Stimulated activated CD4-positive, alpha-beta T cell treated with anti-CD3 and anti-CD28 coated beads, TNF-alpha, amount 100 ng/mL, for 1 hour (primary cell): Measurements from ENCODE around the gene KSR2.
"Not testable (repeated sequence)": the region's sequence is repeated elsewhere in the genome, so short reads cannot be mapped to it uniquely, and the experiment has no call there.

ENCODE experiments used
- DNase-seq, 3 donors: peaks; one replicate each; pipeline ENCODE4 v3.0.0-alpha.2; 2020; ENCODE audit warnings: low read depth in 3 of 3, low spot score in 1 of 3

Gene KSR2

DNA sequence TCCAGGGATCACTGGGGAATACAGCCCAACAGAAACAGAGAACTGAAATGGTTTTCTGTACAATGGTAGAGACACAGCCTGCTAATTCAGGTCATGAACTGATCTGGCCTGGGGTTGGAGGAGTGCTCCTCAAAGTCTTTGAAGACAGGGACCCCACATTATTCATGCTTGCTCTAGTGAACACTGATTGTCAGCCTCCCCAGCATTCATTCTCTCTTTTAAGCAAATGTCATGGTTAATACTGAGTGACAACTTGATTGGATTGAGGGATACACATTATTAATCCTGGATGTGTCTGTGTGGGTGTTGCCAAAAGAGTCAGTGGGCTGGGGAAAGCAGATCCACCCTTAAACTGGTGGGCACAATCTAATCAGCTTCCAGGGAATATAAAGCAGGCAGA is 319.0 kb downstream of the KSR2 start:
- DNase-seq: no peak

DNA sequence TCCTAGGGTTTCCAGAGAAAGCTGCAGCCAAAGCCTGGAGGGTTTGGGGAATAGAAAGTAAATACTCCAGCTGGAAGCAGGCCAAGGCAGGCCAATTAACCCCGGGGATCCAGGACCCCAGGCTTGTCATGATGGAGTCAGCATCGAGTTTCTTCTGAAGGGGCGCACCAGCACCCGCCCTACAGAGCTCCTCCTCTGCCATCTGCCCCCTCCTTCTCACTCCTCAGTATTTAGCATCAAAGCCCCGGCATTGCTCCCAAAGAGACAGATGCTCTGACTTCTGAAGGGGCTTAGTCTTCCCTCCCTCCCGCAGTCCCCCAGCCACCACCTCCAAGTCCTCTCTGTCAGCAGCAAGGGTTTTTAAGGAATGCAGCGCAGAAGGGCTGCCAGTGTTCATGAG is 322.3 kb downstream of the KSR2 start:
- DNase-seq: no peak

DNA sequence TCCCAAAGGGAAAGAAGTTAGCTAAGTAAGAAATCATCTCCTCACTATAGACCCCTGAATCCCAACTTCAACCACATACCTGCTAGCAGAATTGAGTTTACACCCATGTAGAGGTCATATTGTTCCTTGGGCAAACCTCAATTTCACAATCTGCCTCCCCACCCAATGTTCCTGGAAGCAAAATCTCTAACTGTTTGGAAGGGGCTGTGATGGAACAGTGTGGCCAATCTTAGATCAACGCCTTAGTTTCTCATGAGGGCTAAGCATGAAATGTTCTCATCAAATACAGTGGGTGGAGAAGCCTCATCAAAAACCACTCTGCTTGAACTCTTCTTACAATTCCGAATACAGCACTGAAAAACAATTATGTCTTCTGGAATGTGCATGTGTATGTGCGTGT is 323.3 kb downstream of the KSR2 start:
- DNase-seq: no peak

DNA sequence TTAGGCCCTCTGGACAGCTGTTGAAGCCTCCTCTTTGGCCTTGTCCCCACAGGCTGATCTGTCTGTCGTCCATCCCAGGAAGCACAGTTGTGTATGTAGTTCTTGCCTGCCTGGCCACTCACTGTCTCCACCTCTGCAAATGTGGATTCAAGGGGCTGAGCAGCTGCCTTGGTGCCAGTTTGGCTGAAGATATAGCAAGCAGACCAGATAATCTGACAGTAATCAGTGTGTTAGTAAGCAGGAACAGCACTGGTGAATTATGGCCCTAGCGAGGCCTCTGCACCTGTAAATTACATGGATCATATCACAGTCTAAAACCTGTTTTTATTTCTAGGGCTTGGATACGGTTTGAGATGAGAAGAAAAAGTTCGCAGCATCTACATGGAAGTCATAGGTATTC is 324.8 kb downstream of the KSR2 start:
- no peak for DNase-seq

DNA sequence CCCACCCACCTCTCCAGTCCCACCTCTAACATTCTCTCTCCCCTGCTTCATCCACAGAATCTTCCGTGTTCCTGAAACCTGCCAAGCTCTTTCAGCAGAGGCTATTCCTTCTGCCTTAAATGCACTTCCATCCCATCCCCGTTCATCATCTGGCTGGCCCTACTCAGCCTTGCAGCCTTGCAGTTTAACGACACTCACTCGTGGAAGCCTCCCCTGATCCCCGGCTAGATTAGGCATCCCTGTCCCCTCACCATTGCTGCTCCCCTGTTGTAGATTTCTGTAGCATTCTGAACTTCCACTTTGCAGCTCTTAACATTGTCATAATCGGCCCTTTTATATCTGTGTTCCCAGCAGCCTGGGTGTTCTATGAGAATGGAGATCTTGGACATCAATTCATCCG is 326.9 kb downstream of the KSR2 start:
- DNase-seq: no peak

DNA sequence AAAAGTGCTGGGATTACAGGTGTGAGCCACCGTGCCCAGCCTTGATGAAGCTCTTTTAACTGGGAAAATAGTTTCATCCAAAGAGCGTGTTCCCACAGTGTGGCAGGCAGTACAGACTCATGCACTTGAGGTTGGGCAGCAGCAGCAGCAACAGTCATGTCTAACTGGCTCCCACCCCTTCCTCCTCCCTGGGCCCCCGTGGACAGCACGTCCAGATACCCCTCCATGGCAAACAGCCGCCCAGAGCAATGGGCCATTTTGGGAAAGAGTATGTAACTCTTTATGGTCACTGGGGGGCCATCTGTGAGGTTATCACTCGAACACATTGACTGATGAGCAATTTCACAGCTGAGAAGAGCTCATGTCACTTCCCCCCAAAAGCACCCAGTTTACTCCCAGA is 328.3 kb downstream of the KSR2 start:
- no peak for DNase-seq

DNA sequence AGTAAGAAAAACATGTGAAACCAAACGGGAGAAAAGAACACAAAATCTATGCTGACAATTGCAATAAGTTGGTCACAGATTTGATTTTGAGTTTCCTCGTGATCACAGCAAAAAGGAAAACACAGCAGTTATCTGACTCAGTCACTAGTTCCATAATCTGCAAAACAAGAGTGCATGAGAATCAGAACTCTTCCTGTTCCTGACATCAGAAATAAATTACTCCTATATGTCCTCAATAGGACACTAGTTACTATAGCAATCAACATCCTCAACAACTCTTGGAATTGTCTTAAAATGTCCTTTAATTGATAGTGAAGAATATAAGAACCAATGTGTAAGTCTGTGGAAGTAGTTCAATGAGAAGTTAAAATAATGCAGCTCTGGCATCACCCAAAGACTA is 339.3 kb downstream of the KSR2 start:
- DNase-seq: no peak

DNA sequence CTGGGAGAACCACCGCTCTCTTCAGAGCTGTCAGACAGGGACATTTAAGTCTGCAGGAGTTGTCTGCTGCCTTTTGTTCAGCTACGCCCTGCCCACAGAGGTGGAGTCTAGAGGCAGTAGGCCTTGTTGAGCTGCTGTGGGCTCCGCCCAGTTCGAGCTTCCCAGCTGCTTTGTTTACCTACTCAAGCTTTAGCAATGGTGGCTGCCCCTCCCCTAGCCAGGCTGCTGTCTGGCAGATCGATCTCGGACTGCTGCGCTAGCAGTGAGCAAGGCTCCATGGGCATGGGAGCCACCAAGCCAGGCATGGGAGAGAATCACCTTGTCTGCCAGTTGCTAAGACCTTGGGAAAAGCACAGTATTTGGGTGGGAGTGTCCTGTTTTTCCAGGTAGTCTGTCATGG is 340.1 kb downstream of the KSR2 start:
- DNase-seq: not testable (repeated sequence)

DNA sequence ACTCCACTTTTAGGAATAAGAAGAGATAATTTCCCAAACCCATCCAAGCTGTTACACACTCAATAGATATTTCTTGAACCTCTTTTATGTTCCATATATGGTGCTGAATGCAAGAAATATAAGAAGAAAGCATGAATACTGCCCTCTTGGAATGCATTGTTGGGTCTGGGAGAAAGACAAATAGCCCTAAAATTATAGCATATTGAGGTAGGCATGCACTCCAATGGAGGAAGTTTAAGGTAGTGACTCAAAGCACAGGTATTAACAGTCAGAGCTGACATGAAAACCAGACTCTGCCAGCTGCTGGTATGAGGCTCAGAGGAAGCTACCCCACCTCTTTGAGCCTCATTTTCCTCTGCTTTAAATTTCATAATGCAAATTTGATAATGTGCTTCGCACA is 346.0 kb downstream of the KSR2 start:
- DNase-seq: no peak

DNA sequence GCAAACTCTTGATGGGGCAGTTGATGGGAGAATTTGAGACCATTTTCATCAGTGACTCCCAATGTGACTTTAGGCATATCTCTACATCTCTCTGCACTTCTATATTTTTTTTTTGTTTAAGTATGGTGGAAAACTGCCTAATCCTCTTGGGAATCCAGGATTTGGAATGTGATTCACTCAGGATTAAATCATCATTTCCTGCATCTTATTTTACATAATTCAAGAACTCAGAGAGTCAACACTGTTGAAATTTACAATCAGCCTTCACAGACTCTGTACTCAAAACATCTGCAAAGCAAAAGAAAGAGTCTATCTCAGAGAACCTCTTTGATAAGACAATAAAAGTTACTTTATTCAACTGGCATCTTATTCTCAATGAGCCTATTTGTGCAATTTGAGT is 346.7 kb downstream of the KSR2 start:
- no peak for DNase-seq

DNA sequence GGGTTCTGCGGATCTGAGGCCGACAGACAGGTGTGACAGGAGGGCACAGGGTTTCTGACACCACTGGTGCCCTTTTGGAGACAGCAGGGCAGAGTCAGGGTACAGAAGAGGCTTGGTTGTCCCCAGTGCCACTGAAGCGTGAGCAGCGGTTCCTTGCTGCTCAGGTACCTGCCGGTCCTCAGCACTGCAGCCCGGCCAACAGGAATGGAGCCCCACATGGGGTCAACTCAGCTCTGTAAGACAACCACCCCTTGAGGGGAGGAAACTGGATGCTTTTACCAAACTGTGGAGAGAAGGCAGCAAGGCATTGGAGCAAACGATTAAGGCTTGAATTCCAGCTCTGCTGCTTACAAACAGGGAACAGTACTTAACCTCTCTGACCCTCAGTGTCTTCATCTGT is 361.0 kb downstream of the KSR2 start:
- no peak for DNase-seq

DNA sequence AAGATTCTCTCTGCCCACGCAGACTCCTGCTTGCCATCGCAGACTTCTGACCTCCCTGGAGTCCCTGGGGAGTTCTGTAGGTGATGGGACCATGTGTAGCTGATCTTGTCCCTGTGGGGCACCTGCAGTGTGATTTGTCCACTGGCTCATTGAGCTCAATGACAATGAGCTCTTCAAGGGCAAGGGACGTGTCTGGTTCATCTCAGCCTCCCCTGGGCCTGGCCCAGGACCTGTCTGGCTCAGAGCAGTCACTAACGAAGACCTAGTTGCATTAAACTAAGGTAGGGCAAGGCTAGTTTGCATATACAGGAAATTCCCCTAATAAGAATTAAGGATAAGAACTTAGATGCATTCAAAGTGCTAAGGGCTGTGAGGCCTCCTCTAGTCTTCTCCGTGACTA is 361.8 kb downstream of the KSR2 start:
- DNase-seq: no peak

DNA sequence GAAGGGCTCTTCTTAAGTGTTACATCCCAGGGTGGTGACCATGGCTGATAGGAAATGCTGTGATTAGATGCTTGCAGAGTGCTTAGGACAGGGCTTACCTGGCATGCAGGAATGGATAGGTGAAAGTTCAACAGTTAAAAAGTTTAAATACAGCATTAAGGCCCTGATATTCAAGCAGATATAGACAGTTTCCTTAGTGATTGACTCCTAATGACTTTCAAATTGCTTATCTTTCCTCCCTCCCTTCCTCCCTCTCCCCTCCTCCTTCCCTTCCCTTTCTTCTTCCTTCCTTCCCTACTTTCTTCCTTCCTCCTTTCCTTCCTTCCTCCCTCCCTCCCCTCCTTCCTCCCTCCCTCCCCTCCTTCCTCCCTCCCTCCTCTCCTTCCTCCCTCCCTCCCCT is 362.8 kb downstream of the KSR2 start:
- DNase-seq: no peak

DNA sequence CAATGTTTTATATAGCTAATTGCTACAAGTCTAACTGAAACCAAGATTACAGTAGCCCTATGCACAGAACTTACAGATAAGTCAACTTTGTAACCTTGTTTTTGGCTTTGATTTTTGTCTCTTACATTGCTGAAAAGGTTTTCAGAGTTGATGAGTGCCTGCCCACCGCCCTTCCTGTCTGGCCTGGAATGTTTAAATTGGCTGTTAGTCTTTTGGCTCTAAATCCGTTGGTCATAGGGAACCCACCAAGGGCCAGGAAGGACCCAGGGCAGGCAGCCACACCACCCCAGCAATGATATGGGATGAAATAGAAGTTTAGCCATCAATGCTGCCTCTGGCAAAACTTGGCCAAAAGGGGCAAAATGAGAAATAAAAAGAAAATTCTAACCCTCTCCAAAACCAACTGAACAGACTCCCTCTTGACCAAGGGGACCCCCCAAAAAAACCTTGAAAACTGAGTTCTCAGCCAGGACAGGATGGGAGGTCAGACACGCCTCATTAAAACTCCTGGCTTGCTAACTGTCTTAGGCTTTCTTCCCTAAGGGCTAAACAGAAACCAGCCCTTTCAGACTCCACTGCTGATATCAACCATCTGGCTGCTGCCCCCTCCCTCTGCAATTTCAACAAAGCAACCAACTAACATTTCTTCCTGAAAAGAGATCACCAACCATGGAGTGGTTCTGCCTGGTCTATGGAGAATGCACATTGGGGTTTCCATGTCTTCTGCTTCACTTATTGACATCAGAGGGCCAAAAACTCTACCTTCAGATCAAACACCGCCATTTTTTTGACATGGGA is 365.3 kb downstream of the KSR2 start:
- DNase-seq: no peak

DNA sequence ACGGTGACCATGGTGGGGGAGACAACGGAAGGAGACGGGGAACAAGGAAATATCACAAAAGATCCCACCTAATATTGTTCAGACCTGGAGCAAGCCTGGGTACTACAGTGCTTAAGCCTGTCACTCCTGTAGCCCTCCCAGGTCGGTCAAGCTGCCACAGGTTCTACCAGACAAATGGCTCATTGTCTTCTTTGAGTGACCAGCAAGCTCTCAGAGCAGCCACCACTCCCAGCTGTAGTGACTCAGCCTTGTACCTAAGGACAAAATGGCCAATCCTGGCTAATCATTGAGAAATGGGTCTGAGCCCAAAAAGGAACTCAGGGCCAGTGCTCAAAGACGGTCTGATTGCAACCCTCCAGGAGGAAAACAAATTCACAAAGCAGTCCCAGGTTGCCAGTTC is 368.9 kb downstream of the KSR2 start:
- DNase-seq: no peak

DNA sequence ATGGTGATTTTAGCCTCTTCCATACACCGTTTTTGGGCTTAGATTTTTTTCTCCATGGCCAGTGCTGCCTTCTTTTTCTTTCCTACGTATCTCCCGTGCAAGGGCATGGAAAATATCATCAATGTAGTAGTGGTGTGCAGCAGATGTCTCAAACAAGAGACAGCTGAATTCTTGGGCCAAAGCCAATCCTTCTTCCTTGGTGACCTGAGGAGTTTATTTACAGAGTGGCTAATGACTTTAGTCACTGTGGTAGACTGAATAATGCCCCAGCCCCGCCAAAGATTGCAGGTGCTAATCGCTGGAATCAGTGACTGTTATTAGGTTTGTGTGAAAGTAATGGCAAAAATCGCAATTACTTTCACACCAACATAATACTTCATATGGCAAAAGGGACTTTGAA is 371.8 kb downstream of the KSR2 start:
- DNase-seq: no peak

DNA sequence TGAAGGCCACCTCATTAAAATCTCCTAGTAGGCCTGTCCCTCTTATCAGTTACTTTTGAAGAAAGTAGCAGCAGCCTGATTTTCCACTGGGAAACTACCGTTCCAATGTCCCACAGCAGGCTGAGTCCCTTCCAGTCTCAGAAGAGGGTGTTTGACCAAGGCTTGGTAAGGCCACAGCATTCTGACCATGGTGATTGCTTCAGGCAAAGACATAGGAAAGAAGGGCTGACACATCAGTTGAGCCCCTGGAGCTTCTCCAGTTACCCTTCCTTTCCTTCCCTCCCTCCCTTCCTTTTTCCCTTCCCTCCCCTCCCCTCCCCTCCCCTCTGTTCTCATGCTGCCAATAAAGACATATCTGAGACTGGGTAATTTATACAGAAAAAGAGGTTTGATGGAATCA is 373.0 kb downstream of the KSR2 start:
- no peak for DNase-seq

DNA sequence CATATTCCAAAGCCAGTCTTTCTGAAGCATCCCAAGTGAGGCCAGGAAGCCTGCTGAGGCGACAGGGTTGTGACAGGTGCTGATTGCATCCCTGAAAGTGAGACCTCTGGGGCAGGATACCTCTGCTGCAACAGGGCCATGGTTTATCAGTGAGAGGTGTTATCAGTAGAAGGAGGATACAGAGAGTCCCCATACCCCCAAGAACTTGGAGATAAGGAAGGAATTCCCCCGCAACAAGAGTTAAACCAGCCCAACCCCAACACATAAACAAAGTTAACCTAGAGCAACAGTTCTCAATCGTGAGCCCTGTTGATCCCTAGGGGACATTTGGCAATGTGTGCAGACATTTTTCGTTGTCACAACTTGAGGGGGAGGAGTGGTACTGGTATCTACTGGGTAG is 374.3 kb downstream of the KSR2 start:
- DNase-seq: no peak

DNA sequence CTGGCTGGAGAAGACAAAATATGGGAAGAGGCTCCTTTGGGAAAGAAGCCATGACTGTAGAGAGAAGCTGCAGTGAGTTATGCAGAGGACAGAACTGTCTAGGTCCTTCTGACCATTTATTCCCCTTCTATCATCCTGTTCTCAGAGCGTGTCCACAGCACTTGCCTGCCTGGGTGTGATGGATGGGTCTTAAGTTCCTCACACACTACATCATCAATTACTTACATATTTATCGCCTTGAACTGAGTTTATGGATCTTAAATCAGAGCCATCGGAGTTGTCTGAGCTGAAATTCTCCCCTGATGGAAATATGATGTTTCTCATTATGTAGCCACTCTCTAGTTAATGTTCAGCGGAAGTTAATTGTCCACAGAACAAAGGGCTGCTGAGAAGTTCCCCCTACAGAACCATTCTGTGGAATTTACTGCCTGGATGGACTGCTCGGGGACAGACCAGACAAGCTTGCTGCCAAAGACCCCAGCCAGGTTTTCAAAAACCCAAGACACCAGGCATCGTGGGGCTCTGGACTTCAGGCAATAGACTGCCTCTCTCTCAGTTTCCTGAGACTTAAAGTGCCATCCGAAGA is 374.9 kb downstream of the KSR2 start:
- DNase-seq: no peak

DNA sequence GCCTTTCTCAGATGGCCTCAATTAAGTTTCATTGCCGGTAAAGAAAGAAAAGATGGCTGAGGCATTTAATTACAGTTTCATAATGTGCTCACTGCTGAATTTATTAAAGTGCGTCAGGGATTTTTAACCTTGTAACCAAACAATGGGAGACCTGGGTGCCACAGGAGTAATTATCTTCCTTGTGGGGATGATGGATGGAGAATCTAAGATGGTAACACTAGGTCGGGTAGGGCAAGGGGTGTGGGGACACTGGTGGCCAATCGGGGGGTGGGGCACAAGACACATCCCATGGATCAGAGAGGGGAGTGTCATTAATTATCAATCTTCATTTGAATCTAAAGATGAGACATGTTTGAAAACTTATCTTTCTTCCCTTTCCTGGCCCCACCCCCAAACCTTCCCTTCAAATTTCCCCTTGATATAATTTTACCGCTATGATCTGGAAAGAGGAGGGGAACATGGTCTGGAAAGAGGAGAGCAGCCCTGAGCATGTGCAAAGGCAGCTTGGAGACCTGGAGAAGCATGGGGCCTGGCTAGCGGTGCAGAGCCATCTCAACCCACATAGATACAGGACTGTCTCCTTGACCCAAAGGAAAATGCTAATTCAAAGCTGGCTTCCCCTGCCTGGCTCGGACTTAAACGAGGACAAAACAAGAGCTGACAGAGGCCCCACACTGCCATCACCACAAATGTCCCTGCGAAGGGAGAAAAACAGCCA is 376.0 kb downstream of the KSR2 start:
- DNase-seq: no peak

DNA sequence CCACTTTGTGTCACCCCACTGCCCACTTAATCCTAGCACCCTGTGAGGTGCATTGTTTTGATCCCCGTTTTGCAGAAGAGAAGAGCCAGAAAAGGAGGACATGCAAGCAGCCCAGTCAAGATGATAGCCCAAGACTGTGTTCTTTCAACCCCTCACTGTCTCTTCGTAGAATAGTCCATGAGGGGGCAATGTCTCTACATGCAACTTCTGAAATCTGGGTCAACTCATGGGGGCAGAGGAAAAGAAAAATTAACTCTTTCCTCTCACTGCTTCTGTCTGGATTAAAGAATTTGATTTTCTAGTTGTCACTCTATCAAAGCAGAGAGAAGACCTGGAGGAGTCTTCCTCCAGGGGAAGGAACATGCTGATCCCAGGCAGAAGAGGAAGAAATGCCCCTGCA is 377.8 kb downstream of the KSR2 start:
- no peak for DNase-seq

DNA sequence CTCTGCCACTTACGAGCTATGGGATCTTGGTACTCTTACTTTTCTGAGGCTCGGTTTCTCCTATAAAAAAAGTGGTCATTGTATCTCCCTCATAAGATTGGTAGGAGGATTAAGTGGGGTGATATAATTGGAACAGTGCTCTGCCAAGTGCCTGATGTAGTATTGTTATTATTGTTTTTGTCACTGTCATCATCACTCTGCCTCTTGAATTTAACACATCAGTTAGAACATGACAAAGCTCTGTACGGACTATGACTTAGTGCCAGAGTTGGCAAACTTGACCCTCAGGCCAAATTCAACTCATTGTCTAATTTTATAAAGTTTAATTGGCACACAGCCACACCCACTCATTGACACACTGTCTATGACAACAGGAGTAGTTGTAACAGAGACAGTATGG is 378.4 kb downstream of the KSR2 start:
- DNase-seq: no peak

DNA sequence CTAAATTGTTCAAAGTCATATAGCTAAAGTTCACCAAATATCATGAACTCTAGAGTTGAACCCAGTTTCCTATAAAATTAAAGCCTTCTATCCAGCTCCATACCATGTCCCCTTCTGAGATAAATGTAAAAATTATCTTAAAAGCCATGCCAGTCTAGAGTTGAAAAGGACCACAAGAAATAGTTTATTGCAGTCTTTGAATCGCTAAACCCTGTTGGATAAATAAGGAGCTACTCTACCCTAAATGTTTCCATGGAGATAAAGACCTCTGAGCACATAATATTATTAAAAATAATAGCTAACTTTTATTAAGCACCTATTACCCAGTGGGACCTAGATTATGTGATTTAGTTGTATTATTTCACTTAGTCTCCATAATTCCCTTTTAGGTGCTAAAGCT is 379.8 kb downstream of the KSR2 start:
- no peak for DNase-seq
